Right lobe of liver (tissue), 6 donors: Measurements from ENCODE around the gene LUZP1. TPM values are rescaled to one million over a fixed set of nuclear protein-coding genes. Genes with fewer than 3 reads are reported as not detected.

Experiments used
- ATAC-seq, 4 donors: fragments of 200-7000 bp; cut with Tn5 transposase; one replicate each; pipeline ENCODE4 v1.9.1; 2020; ENCODE audit warnings: mild to moderate bottlenecking in 4 of 4, moderate library complexity in 4 of 4
- DNase-seq, 3 donors: peaks; one replicate each; pipeline ENCODE4 v3.0.0-alpha.2; 2020
- H3K27ac ChIP-seq, 3 donors: fragments of 200-600 bp; one replicate each; pipeline ENCODE4 v1.8.0; 2022
- H3K27me3 ChIP-seq, 2 donors: fragments of 200-600 bp; one replicate each; pipeline ENCODE4 v1.8.0; 2022
- H3K36me3 ChIP-seq, 4 donors: fragments of 200-600 bp; sonication (generic) in 1 of 4; one replicate each; pipeline versions ENCODE4 v1.5.1 to v1.8.0; 2017 to 2022; ENCODE audit warnings: control low read depth in 1 of 4
- H3K4me1 ChIP-seq, 4 donors: fragments of 200-600 bp; sonication (generic) in 1 of 4; one replicate each; pipeline versions ENCODE4 v1.5.1 to v1.8.0; 2017 to 2022; ENCODE audit warnings: control low read depth in 1 of 4
- H3K4me3 ChIP-seq, 3 donors: fragments of 200-600 bp; one replicate each; pipeline ENCODE4 v1.8.0; 2022
- H3K9me3 ChIP-seq, 4 donors: fragments of 200-600 bp; sonication (generic) in 1 of 4; one replicate each; pipeline versions ENCODE4 v1.5.1 to v1.8.0; 2017 to 2022; ENCODE audit warnings: control low read depth in 1 of 4
- POLR2A ChIP-seq: fragments of 450-650 bp; IDR thresholded peaks from one replicate; pipeline ENCODE4 v1.6.1; 2017; ENCODE audit warnings: antibody characterized with exemption, mild to moderate bottlenecking
- WGBS: methylation state at CpG from one replicate; pipeline ENCODE4 v1.1.6; 2018; ENCODE audit warnings: low coverage, low lambda C conversion rate; ENCODE audit not compliant: insufficient coverage; ENCODE audit errors: missing lambda C conversion rate; 5-methylcytosine and 5-hydroxymethylcytosine counted together
- intact Hi-C, 2 donors: fragments of 100-400 bp; cut with DNase I; formaldehyde crosslinking; loops; one replicate each; pipeline versions ENCODE4 v1.11.2 to v1.14.1; 2022
- total RNA-seq, 6 experiments: library from RNA; depleted of rRNA in 2 of 6; stranded (reverse); fragments of >200 nt in 2 of 6; fragmentation: NEBNext Ultra II Directional in 3 of 6; extraction: Animal tissue kit (Norgen Biotek cat#: 25700) in 3 of 6; gene quantifications; one replicate each; pipeline versions ENCODE4 v1.1.0 to v1.2.4, GENCODE V29; 2016 to 2023
- TF ChIP-seq, protein P1 (sequence below), 4 donors: fragments of 200-600 bp in 3 of 4; fragments of 450-650 bp in 1 of 4; IDR thresholded peaks; one replicate each; pipeline versions ENCODE4 v1.5.1 to v1.8.0; 2016 to 2022; ENCODE audit warnings: antibody characterized with exemption in 4 of 4, mild to moderate bottlenecking in 2 of 4
- donor health status: DM: no; HTN: yes; CAD: no.
- donor health status: DM: no; HTN: no; CAD: no.
- donor health status: DM: no; HTN: no; CAD: no.
- donor health status: DM: no; HTN: yes; CAD: no.
- donor health status: DM: no; HTN: yes; CAD: no.

The LUZP1 gene
- total RNA-seq, 6 experiments from 2014 or later = 4.1 to 8.0 (median 6.1) TPM

- DNase-seq = peak in 2 of 3 donors; percentile 31 to 54
- H3K27me3 ChIP-seq = no peaks in the 10 kb centered on the region
- H3K4me3 ChIP-seq = no peak overlapping the region
- H3K9me3 ChIP-seq = no peaks in the 10 kb centered on the region
- intact Hi-C loops = no loop called here
- H3K4me1 ChIP-seq = no peaks in the 10 kb centered on the region
- WGBS = 47% methylated on average over 3 of the region's 5 CpGs
- no peak for TF ChIP-seq POLR2A
- TF ChIP-seq, protein P1, sequence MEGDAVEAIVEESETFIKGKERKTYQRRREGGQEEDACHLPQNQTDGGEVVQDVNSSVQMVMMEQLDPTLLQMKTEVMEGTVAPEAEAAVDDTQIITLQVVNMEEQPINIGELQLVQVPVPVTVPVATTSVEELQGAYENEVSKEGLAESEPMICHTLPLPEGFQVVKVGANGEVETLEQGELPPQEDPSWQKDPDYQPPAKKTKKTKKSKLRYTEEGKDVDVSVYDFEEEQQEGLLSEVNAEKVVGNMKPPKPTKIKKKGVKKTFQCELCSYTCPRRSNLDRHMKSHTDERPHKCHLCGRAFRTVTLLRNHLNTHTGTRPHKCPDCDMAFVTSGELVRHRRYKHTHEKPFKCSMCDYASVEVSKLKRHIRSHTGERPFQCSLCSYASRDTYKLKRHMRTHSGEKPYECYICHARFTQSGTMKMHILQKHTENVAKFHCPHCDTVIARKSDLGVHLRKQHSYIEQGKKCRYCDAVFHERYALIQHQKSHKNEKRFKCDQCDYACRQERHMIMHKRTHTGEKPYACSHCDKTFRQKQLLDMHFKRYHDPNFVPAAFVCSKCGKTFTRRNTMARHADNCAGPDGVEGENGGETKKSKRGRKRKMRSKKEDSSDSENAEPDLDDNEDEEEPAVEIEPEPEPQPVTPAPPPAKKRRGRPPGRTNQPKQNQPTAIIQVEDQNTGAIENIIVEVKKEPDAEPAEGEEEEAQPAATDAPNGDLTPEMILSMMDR (IDR thresholded peaks at IDR 0.05) = no peak
- peaks cover 0 to 47% (median 2%) of the 10 kb centered on the region in 4 donors for H3K36me3 ChIP-seq
- H3K27ac ChIP-seq = no peak overlapping the region
- ATAC-seq = peak; percentile 60 to 86 (median 80)
Measured at GRCh38 chr1:23083714-23084480, 84.8 kb downstream of the LUZP1 start.

GRCh38 chr1:23081376-23081775 is 87.3 kb downstream of the LUZP1 start:
- no peaks in the 10 kb centered on the region for H3K9me3 ChIP-seq
- TF ChIP-seq, protein P1 (IDR thresholded peaks at IDR 0.05) = peak in 2 of 4 donors; percentile 11 to 12
- no peak for TF ChIP-seq POLR2A
- ATAC-seq (no peak), DNase-seq (no peak)
- intact Hi-C loops = no loop called here
- H3K4me1 ChIP-seq = no peaks in the 10 kb centered on the region
- no peaks in the 10 kb centered on the region for H3K27me3 ChIP-seq
- peaks cover 0 to 50% (median 2%) of the 10 kb centered on the region in 4 donors for H3K36me3 ChIP-seq
- no peak overlapping the region for H3K27ac ChIP-seq
- no peak overlapping the region for H3K4me3 ChIP-seq
- 94% methylated on average over 3 of the region's 3 CpGs for WGBS

- no peaks in the 10 kb centered on the region for H3K27me3 ChIP-seq
- DNase-seq (no peak), ATAC-seq (no peak)
- H3K4me3 ChIP-seq = no peak overlapping the region
- no peaks in the 10 kb centered on the region for H3K9me3 ChIP-seq
- 96% methylated on average over 3 of the region's 3 CpGs for WGBS
- H3K4me1 ChIP-seq = no peaks in the 10 kb centered on the region
- no peak overlapping the region for H3K27ac ChIP-seq
- TF ChIP-seq, protein P1 (IDR thresholded peaks at IDR 0.05) = no peak
- TF ChIP-seq POLR2A = no peak
- intact Hi-C loops = no loop called here
- peaks cover 0 to 45% (median 2%) of the 10 kb centered on the region in 4 donors for H3K36me3 ChIP-seq
Measured at GRCh38 chr1:23080885-23081284, 87.8 kb downstream of the LUZP1 start.

- TF ChIP-seq POLR2A = no peak
- TF ChIP-seq, protein P1 (IDR thresholded peaks at IDR 0.05) = no peak
- Histone ChIP-seq H3K36me3 (peaks cover 0 to 44% (median 2%) of the 10 kb centered on the region in 4 donors), H3K4me1 (no peaks in the 10 kb centered on the region), H3K9me3 (no peaks in the 10 kb centered on the region), H3K4me3 (no peak overlapping the region), H3K27ac (no peak overlapping the region), H3K27me3 (no peaks in the 10 kb centered on the region)
- 76% methylated on average over 6 of the region's 6 CpGs for WGBS
- peak; percentile 18 to 59 (median 31) for ATAC-seq
- intact Hi-C loops = no loop called here
- no peak for DNase-seq
Measured at GRCh38 chr1:23079025-23079424, 89.6 kb downstream of the LUZP1 start.
